Measurements from ENCODE around the gene TCF7L2. TPM values are rescaled to one million over a fixed set of nuclear protein-coding genes. Genes with fewer than 3 reads are reported as not detected.

The TCF7L2 gene
- total and polyA plus RNA-seq, 4 donors: 9.1 to 32.3 (median 21.4) TPM

GRCh38 chr10:113169111-113169510 lies 219.1 kb downstream of the TCF7L2 start:
- no peak for DNase-seq
- WGBS, 2 donors: 89 to 92% methylated on average over 10 of the region's 10 CpGs
- peaks cover 0 to 7% (median 0%) of the 10 kb centered on the region in 5 donors for H3K4me1 ChIP-seq (ENCODE audit: control insufficient read depth in 5 of 5, insufficient read depth in 5 of 5, low read length in 5 of 5)

GRCh38 chr10:113169853-113170460 lies 219.9 kb downstream of the TCF7L2 start:
- ATAC-seq (ENCODE audit: insufficient read depth, low FRiP score): no peak

More at GRCh38 chr10:113169111-113169510, 219.1 kb downstream of the TCF7L2 start:
- H3K36me3 ChIP-seq (ENCODE audit: control insufficient read depth in 4 of 4, insufficient read depth in 4 of 4, low read length in 4 of 4): peaks cover 0 to 6% (median under 1%) of the 10 kb centered on the region in 4 donors
- no peak for TF ChIP-seq CTCF (IDR thresholded peaks at IDR 0.05; ENCODE audit: control extremely low read depth, extremely low read depth)
- no peak overlapping the region for H3K4me3 ChIP-seq
- no peak overlapping the region for H3K9ac ChIP-seq (ENCODE audit: insufficient read depth in 1 of 2, low read length in 2 of 2)
- ATAC-seq (ENCODE audit: insufficient read depth, low FRiP score): no peak
- H3K27me3 ChIP-seq (ENCODE audit: control insufficient read depth in 3 of 3, insufficient read depth in 3 of 3, low read length in 2 of 3): no peaks in the 10 kb centered on the region
- no peak overlapping the region for H3K27ac ChIP-seq (ENCODE audit: low read depth in 1 of 2, low read length in 1 of 2)
- H3K9me3 ChIP-seq (ENCODE audit: control insufficient read depth in 4 of 4, insufficient read depth in 3 of 4, low read length in 3 of 4): no peaks in the 10 kb centered on the region

GRCh38 chr10:113171662-113172061 lies 221.6 kb downstream of the TCF7L2 start:
- no peaks in the 10 kb centered on the region for H3K27me3 ChIP-seq (ENCODE audit: control insufficient read depth in 3 of 3, insufficient read depth in 3 of 3, low read length in 2 of 3)
- WGBS, 2 donors: 94 to 98% methylated on average over 11 of the region's 11 CpGs
- no peak for ATAC-seq (ENCODE audit: insufficient read depth, low FRiP score)
- H3K4me3 ChIP-seq: no peak overlapping the region
- H3K9me3 ChIP-seq (ENCODE audit: control insufficient read depth in 4 of 4, insufficient read depth in 3 of 4, low read length in 3 of 4): no peaks in the 10 kb centered on the region
- TF ChIP-seq CTCF (IDR thresholded peaks at IDR 0.05; ENCODE audit: control extremely low read depth, extremely low read depth): no peak
- DNase-seq: no peak
- H3K27ac ChIP-seq (ENCODE audit: low read depth in 1 of 2, low read length in 1 of 2): no peak overlapping the region
- H3K4me1 ChIP-seq (ENCODE audit: control insufficient read depth in 5 of 5, insufficient read depth in 5 of 5, low read length in 5 of 5): peaks cover 0 to 1% (median 0%) of the 10 kb centered on the region in 5 donors
- H3K9ac ChIP-seq (ENCODE audit: insufficient read depth in 1 of 2, low read length in 2 of 2): no peak overlapping the region
- peaks cover 0 to 2% (median 0%) of the 10 kb centered on the region in 4 donors for H3K36me3 ChIP-seq (ENCODE audit: control insufficient read depth in 4 of 4, insufficient read depth in 4 of 4, low read length in 4 of 4)

More at GRCh38 chr10:113169853-113170460, 219.9 kb downstream of the TCF7L2 start:
- no peaks in the 10 kb centered on the region for H3K9me3 ChIP-seq (ENCODE audit: control insufficient read depth in 4 of 4, insufficient read depth in 3 of 4, low read length in 3 of 4)
- DNase-seq: no peak
- H3K4me3 ChIP-seq: no peak overlapping the region
- WGBS, 2 donors: 49 to 72% methylated on average over 14 of the region's 14 CpGs
- no peak for TF ChIP-seq CTCF (IDR thresholded peaks at IDR 0.05; ENCODE audit: control extremely low read depth, extremely low read depth)
- H3K27ac ChIP-seq (ENCODE audit: low read depth in 1 of 2, low read length in 1 of 2): no peak overlapping the region
- H3K9ac ChIP-seq (ENCODE audit: insufficient read depth in 1 of 2, low read length in 2 of 2): no peak overlapping the region
- H3K4me1 ChIP-seq (ENCODE audit: control insufficient read depth in 5 of 5, insufficient read depth in 5 of 5, low read length in 5 of 5): peaks cover 0 to 7% (median 0%) of the 10 kb centered on the region in 5 donors
- H3K36me3 ChIP-seq (ENCODE audit: control insufficient read depth in 4 of 4, insufficient read depth in 4 of 4, low read length in 4 of 4): peaks cover 0 to 6% (median 0%) of the 10 kb centered on the region in 4 donors
- H3K27me3 ChIP-seq (ENCODE audit: control insufficient read depth in 3 of 3, insufficient read depth in 3 of 3, low read length in 2 of 3): no peaks in the 10 kb centered on the region
